Trophoblast cell (in vitro differentiated cells and primary cell): Measurements from ENCODE around the gene OR52K1.
"Not testable (repeated sequence)": the region's sequence is repeated elsewhere in the genome, so short reads cannot be mapped to it uniquely, and the experiment has no call there.

Experiments used
- DNase-seq, 2 donors: peaks; one replicate each; pipeline ENCODE4 v3.0.0-alpha.2; 2016
- H2AFZ ChIP-seq: 2 replicates; pipeline ENCODE4 v1.6.1; 2013; ENCODE audit warnings: low read length, moderate library complexity, mild to moderate bottlenecking; ENCODE audit not compliant: insufficient read depth, poor library complexity
- H2AK5ac ChIP-seq: 2 replicates; pipeline ENCODE4 v1.6.1; 2013; ENCODE audit warnings: mild to moderate bottlenecking, low read length
- H2BK120ac ChIP-seq: 2 replicates; pipeline ENCODE4 v1.6.1; 2013; ENCODE audit warnings: low read length, mild to moderate bottlenecking, moderate library complexity; ENCODE audit not compliant: insufficient read depth, poor library complexity
- H2BK12ac ChIP-seq: 2 replicates; pipeline ENCODE4 v1.6.1; 2013; ENCODE audit warnings: mild to moderate bottlenecking, low read length, moderate library complexity
- H2BK5ac ChIP-seq: 2 replicates; pipeline ENCODE4 v1.6.1; 2013; ENCODE audit warnings: low read length, low read depth, moderate library complexity, mild to moderate bottlenecking; ENCODE audit not compliant: poor library complexity
- H3K14ac ChIP-seq: 2 replicates; pipeline ENCODE4 v1.6.1; 2013; ENCODE audit warnings: mild to moderate bottlenecking, low read length
- H3K18ac ChIP-seq: 2 replicates; pipeline ENCODE4 v1.6.1; 2013; ENCODE audit warnings: mild to moderate bottlenecking, low read length
- H3K23ac ChIP-seq: 2 replicates; pipeline ENCODE4 v1.6.1; 2013; ENCODE audit warnings: low read length
- H3K27ac ChIP-seq: 2 replicates; pipeline ENCODE4 v1.5.1; 2013; ENCODE audit warnings: low read depth, mild to moderate bottlenecking, inconsistent platforms, low read length, moderate library complexity
- H3K27me3 ChIP-seq: 2 replicates; pipeline ENCODE4 v1.6.1; 2013; ENCODE audit warnings: inconsistent platforms, mild to moderate bottlenecking, low read length, moderate library complexity; ENCODE audit not compliant: insufficient read depth
- H3K36me3 ChIP-seq, 2 experiments: 1 replicate in 1 of 2; 2 replicates in 1 of 2; pipeline ENCODE4 v1.6.1; 2013; ENCODE audit warnings: low read length in 2 of 2, mild to moderate bottlenecking in 2 of 2, moderate library complexity in 1 of 2; ENCODE audit not compliant: insufficient read depth in 2 of 2, control insufficient read depth in 1 of 2
- H3K4ac ChIP-seq: 2 replicates; pipeline ENCODE4 v1.6.1; 2013; ENCODE audit warnings: low read depth, mild to moderate bottlenecking, low read length, moderate library complexity
- H3K4me1 ChIP-seq, 2 experiments: 1 replicate in 1 of 2; 2 replicates in 1 of 2; pipeline ENCODE4 v1.6.1; 2013; ENCODE audit warnings: low read length in 2 of 2, mild to moderate bottlenecking in 2 of 2, moderate library complexity in 1 of 2; ENCODE audit not compliant: insufficient read depth in 2 of 2, control insufficient read depth in 1 of 2
- H3K4me2 ChIP-seq: 2 replicates; pipeline ENCODE4 v1.6.1; 2013; ENCODE audit warnings: inconsistent platforms, mild to moderate bottlenecking, low read length, moderate library complexity
- H3K4me3 ChIP-seq: 2 replicates; pipeline ENCODE4 v1.5.1; 2013; ENCODE audit warnings: mild to moderate bottlenecking, low read depth, low read length, inconsistent platforms
- H3K79me1 ChIP-seq: one replicate; pipeline ENCODE4 v1.6.1; 2013; ENCODE audit warnings: low read length
- H3K79me2 ChIP-seq: 2 replicates; pipeline ENCODE4 v1.6.1; 2013; ENCODE audit warnings: low read length, mild to moderate bottlenecking; ENCODE audit not compliant: control insufficient read depth, insufficient read depth, poor library complexity
- H3K9ac ChIP-seq: 2 replicates; pipeline ENCODE4 v1.6.1; 2013; ENCODE audit warnings: mild to moderate bottlenecking, low read length
- H3K9me3 ChIP-seq: 2 replicates; pipeline ENCODE4 v1.6.1; 2013; ENCODE audit warnings: low read depth, mild to moderate bottlenecking, control low read depth, inconsistent platforms, low read length; ENCODE audit not compliant: insufficient read depth
- H4K12ac ChIP-seq: 2 replicates; pipeline ENCODE4 v1.6.1; 2013; ENCODE audit warnings: low read depth, mild to moderate bottlenecking, low read length, moderate library complexity
- H4K8ac ChIP-seq: 2 replicates; pipeline ENCODE4 v1.6.1; 2013; ENCODE audit warnings: low read depth, mild to moderate bottlenecking, low read length, moderate library complexity
- H4K91ac ChIP-seq: one replicate; pipeline ENCODE4 v1.6.1; 2013; ENCODE audit warnings: low read depth, mild to moderate bottlenecking, low read length, moderate library complexity
- WGBS: extraction: QIAGEN DNeasy Blood & Tissue Kit; methylation state at CpG from one replicate; pipeline ENCODE4 v1.1.7; 2013; ENCODE audit warnings: missing lambda C conversion rate; ENCODE audit not compliant: insufficient read length, insufficient coverage; ENCODE audit errors: extremely low coverage; 5-methylcytosine and 5-hydroxymethylcytosine counted together

The OR52K1 gene

DNA sequence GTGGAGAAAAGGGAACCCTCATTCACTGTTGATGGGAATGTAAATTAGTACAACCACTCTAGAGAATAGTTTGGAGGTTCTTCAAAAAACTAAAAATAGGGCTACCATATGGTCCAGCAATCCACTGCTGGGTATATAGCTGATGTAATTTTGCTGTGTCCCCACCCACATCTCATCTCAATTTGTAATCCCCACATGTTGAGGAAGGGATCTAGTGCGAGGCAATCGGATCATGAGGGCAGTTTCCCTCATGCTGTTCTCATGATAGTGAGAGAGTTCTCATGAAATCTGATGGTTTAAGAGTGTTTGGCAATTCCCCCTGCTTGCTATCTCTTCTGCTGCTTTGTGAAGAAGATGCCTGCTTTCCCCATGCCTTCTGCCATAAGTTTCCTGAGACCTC is 45.5 kb downstream of the OR52K1 start:
- no peak overlapping the region for H2BK5ac ChIP-seq
- H4K12ac ChIP-seq: no peak overlapping the region
- no peak overlapping the region for H3K27ac ChIP-seq
- H3K14ac ChIP-seq: no peak overlapping the region
- no peak overlapping the region for H3K4me2 ChIP-seq
- WGBS: no CpG with 5 or more reads among the region's 2 CpGs
- H3K9ac ChIP-seq: no peak overlapping the region
- DNase-seq: no peak
- H2AFZ ChIP-seq: no peak overlapping the region
- H2BK12ac ChIP-seq: no peak overlapping the region
- no peak overlapping the region for H3K18ac ChIP-seq
- H3K4ac ChIP-seq: no peak overlapping the region
- H2BK120ac ChIP-seq: no peak overlapping the region
- no peak overlapping the region for H2AK5ac ChIP-seq
- no peaks in the 10 kb centered on the region for H3K79me1 ChIP-seq
- no peaks in the 10 kb centered on the region for H3K9me3 ChIP-seq
- no peak overlapping the region for H3K4me3 ChIP-seq
- no peak overlapping the region for H4K91ac ChIP-seq
- H3K36me3 ChIP-seq: no peaks in the 10 kb centered on the region
- no peak overlapping the region for H4K8ac ChIP-seq
- no peaks in the 10 kb centered on the region for H3K79me2 ChIP-seq
- H3K27me3 ChIP-seq: no peaks in the 10 kb centered on the region
- no peaks in the 10 kb centered on the region for H3K4me1 ChIP-seq
- H3K23ac ChIP-seq: no peak overlapping the region

DNA sequence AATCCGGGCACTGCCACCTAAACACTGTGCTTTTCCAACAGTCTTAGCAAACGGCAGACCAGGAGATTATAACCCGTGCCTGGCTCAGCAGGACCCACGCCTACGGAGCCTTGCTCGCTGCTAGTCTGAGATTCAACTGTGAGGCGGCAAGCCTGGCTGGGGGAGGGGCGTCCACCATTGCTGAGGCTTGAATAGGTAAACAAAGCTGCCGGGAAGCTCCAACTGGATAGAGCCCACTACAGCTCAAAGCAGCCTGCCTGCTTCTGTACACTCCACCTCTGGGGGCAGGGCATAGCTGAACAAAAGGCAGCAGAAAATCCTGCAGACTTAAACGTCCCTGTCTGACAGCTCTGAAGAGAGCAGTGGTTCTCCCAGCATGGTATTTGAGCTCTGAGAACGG is 49.2 kb downstream of the OR52K1 start:
- not testable (repeated sequence) for H3K27me3 ChIP-seq, H4K8ac ChIP-seq, H3K4me2 ChIP-seq, H2AK5ac ChIP-seq, H4K91ac ChIP-seq, H3K79me1 ChIP-seq, H3K4ac ChIP-seq, H3K14ac ChIP-seq, H2BK5ac ChIP-seq, H3K4me3 ChIP-seq, H3K18ac ChIP-seq, H3K27ac ChIP-seq, H3K79me2 ChIP-seq, H3K23ac ChIP-seq, H2AFZ ChIP-seq, H2BK120ac ChIP-seq, H3K9me3 ChIP-seq, H2BK12ac ChIP-seq, H4K12ac ChIP-seq, H3K4me1 ChIP-seq, H3K36me3 ChIP-seq, H3K9ac ChIP-seq, DNase-seq
- WGBS: no CpG with 5 or more reads among the region's 11 CpGs

DNA sequence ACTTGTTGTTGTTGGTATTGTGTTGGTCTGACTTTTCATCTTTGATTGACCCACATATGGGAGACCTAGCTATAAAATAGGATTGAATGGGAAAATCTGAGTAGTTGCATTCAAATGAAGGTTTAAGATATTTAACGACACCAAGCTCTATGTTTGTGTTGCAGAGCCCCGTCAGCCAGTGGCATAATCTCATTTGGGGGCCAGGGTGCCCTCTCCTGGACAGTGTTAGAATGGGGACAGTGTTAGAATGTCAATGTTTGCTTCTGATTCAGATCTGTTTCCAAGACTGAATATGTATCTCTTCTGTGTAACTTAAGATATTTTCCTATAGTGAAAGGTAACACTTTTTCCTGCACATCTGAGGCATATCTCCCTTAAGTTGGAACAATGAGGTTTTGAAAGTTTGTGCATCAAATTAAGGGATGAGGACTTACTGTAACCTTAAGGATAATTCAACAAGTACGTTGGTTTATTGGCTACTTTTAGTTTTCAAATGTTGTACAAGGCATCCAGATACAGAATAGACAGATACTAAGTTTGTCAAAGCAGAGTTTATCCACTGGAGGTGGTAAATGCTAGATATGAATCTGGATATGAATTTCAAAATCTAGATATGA is 57.3 kb downstream of the OR52K1 start:
- Histone ChIP-seq H2BK12ac (no peak overlapping the region), H2BK5ac (no peak overlapping the region), H3K79me1 (no peaks in the 10 kb centered on the region), H3K4ac (no peak overlapping the region), H3K4me1 (no peaks in the 10 kb centered on the region), H2AK5ac (no peak overlapping the region), H2BK120ac (no peak overlapping the region), H3K9ac (no peak overlapping the region), H3K18ac (no peak overlapping the region), H3K27ac (no peak overlapping the region), H3K27me3 (no peaks in the 10 kb centered on the region), H3K4me3 (no peak overlapping the region), H4K91ac (no peak overlapping the region), H3K14ac (no peak overlapping the region), H2AFZ (no peak overlapping the region), H3K36me3 (no peaks in the 10 kb centered on the region), H3K23ac (no peak overlapping the region), H3K9me3 (no peaks in the 10 kb centered on the region), H3K4me2 (no peak overlapping the region), H3K79me2 (no peaks in the 10 kb centered on the region), H4K8ac (no peak overlapping the region), H4K12ac (no peak overlapping the region)
- WGBS: no CpG with 5 or more reads among the region's 3 CpGs
- DNase-seq: peak; percentile 43 to 79

DNA sequence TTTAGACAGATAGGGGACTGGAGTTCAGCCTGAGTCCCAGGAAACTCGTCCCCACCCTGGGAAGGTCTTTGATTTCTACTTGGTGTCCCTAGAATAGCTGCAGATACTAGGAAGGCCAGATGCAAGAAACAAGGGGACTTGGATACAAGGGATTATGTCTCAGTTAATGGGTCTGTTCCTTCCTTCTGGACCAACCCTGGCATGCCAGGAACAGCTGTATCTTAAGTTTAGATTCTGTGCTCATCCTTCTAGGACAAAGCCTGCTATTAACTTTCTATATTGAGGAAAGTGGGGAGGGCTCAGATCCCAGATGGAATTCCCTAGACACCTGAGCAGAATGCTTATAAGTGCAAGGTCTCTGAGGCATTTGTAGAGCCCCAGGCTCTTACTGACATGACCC is 58.6 kb downstream of the OR52K1 start:
- H2BK12ac ChIP-seq: no peak overlapping the region

More for the DNA sequence above, 58.6 kb downstream of the OR52K1 start:
- Histone ChIP-seq H4K12ac (no peak overlapping the region), H2AK5ac (no peak overlapping the region), H3K4me2 (no peak overlapping the region), H3K9me3 (peaks cover 2% of the 10 kb centered on the region), H4K91ac (no peak overlapping the region), H3K9ac (no peak overlapping the region), H2BK120ac (no peak overlapping the region), H3K27me3 (no peaks in the 10 kb centered on the region), H3K4ac (no peak overlapping the region), H3K4me3 (no peak overlapping the region), H3K36me3 (no peaks in the 10 kb centered on the region), H3K4me1 (no peaks in the 10 kb centered on the region), H3K79me1 (no peaks in the 10 kb centered on the region), H2AFZ (no peak overlapping the region), H3K23ac (no peak overlapping the region), H2BK5ac (no peak overlapping the region), H3K14ac (no peak overlapping the region), H3K27ac (no peak overlapping the region), H4K8ac (no peak overlapping the region), H3K79me2 (no peaks in the 10 kb centered on the region), H3K18ac (no peak overlapping the region)
- DNase-seq: no peak
- no CpG with 5 or more reads among the region's 1 CpG for WGBS
